Endothelial cell of umbilical vein (primary cell): ENCODE measurements around the gene SSX2IP. TPM values are rescaled to one million over a fixed set of nuclear protein-coding genes. Genes with fewer than 3 reads are reported as not detected.

Experiments
- BruUV-seq: library from RNA; stranded (reverse); fragments of 400-500 nt; replicated peaks from 2 replicates; lab custom pipeline; 2021; lab: Mats Ljungman, UMichigan
- CTCF ChIA-PET: fragments of 300-600, 350-600 bp; sonication (Branson Sonifier 250); formaldehyde crosslinking; loops from one replicate; lab custom pipeline; 2021; ENCODE audit warnings: antibody characterized with exemption, inconsistent platforms; lab: Charles Lee
- POLR2A ChIA-PET: fragments of 300-600, 350-600 bp; sonication (Branson Sonifier 250); formaldehyde crosslinking; loops from one replicate; lab custom pipeline; 2021; ENCODE audit warnings: antibody characterized with exemption, inconsistent platforms; lab: Charles Lee
- DNase-seq: peaks from one replicate; pipeline ENCODE4 v3.0.0-alpha.2; 2011; ENCODE audit warnings: low read depth, low spot score
- FAIRE-seq: peaks from 2 replicates; lab custom pipeline; 2011; peaks lifted over from hg19 to GRCh38; lab: Jason Lieb, UNC
- H2AFZ ChIP-seq: 2 replicates; pipeline ENCODE4 v1.6.0; 2012; ENCODE audit warnings: low read depth, low read length, control low read depth, inconsistent platforms
- H3K27ac ChIP-seq: 2 replicates; pipeline ENCODE4 v1.5.1; 2011; ENCODE audit warnings: low read depth, mild to moderate bottlenecking, control low read depth, low read length, moderate library complexity; ENCODE audit not compliant: insufficient read depth
- H3K27me3 ChIP-seq, 2 experiments: 2 replicates each; pipeline versions ENCODE4 v1.6.0 to v1.6.1; 2011; ENCODE audit warnings: low read length in 2 of 2, mixed read lengths in 1 of 2; ENCODE audit not compliant: control insufficient read depth in 2 of 2, insufficient read depth in 2 of 2
- H3K36me3 ChIP-seq, 2 experiments: 2 replicates in 1 of 2; 3 replicates in 1 of 2; pipeline ENCODE4 v1.5.1; 2011; ENCODE audit warnings: low read length in 2 of 2, mild to moderate bottlenecking in 1 of 2, moderate library complexity in 1 of 2; ENCODE audit not compliant: control insufficient read depth in 2 of 2, insufficient read depth in 2 of 2; ENCODE audit errors: extremely low read depth in 1 of 2
- H3K4me1 ChIP-seq: 3 replicates; pipeline ENCODE4 v1.5.1; 2011; ENCODE audit warnings: mild to moderate bottlenecking, low read length; ENCODE audit not compliant: control insufficient read depth, insufficient read depth; ENCODE audit errors: extremely low read depth
- H3K4me2 ChIP-seq: 2 replicates; pipeline ENCODE4 v1.6.1; 2011; ENCODE audit warnings: low read length, control low read depth, mixed read lengths; ENCODE audit not compliant: insufficient read depth
- H3K4me3 ChIP-seq, 3 experiments: fragments of 200-600 bp in 1 of 3; sonication (generic), shearing (Covaris generic) in 1 of 3; replicated peaks in 1 of 3; 2 replicates each; pipeline ENCODE4 v1.5.1; 2011 to 2016; ENCODE audit warnings: control low read depth in 3 of 3, low read length in 3 of 3, mild to moderate bottlenecking in 2 of 3, inconsistent platforms in 1 of 3, low read depth in 1 of 3, moderate library complexity in 1 of 3; ENCODE audit not compliant: insufficient read depth in 1 of 3
- H3K79me2 ChIP-seq: 2 replicates; pipeline ENCODE4 v1.6.0; 2012; ENCODE audit warnings: low read length, inconsistent platforms; ENCODE audit not compliant: control insufficient read depth, insufficient read depth
- H3K9ac ChIP-seq: replicated peaks from 2 replicates; pipeline ENCODE3; 2011; ENCODE audit warnings: low read length, control low read depth; ENCODE audit not compliant: insufficient read depth; ENCODE audit errors: extremely low read depth
- H3K9me1 ChIP-seq: replicated peaks from 3 replicates; pipeline ENCODE4 v1.6.0; 2011; ENCODE audit warnings: mild to moderate bottlenecking, low read length; ENCODE audit not compliant: control insufficient read depth, insufficient read depth; ENCODE audit errors: extremely low read depth
- H3K9me3 ChIP-seq: replicated peaks from 2 replicates; pipeline ENCODE4 v1.5.1; 2012; ENCODE audit warnings: low read length, inconsistent platforms; ENCODE audit not compliant: control insufficient read depth, insufficient read depth
- H4K20me1 ChIP-seq: replicated peaks from 2 replicates; pipeline ENCODE3; 2011; ENCODE audit warnings: mild to moderate bottlenecking, low read length; ENCODE audit not compliant: control insufficient read depth, insufficient read depth; ENCODE audit errors: extremely low read depth
- EZH2 ChIP-seq: IDR thresholded peaks from 2 replicates; pipeline ENCODE4 v1.6.1; 2012; ENCODE audit warnings: borderline replicate concordance, low read depth, mild to moderate bottlenecking, moderate library complexity, low read length, inconsistent platforms; ENCODE audit not compliant: severe bottlenecking
- FOS ChIP-seq: IDR thresholded peaks from 2 replicates; pipeline ENCODE4 v1.6.1; 2011; ENCODE audit warnings: mild to moderate bottlenecking, low read length, moderate library complexity, borderline replicate concordance; ENCODE audit not compliant: insufficient read depth
- GATA2 ChIP-seq: IDR thresholded peaks from 2 replicates; pipeline ENCODE4 v1.7.0; 2011; ENCODE audit warnings: low read depth, mild to moderate bottlenecking, moderate library complexity, mixed read lengths, low read length; ENCODE audit not compliant: insufficient read length, insufficient read depth
- JUN ChIP-seq: IDR thresholded peaks from 2 replicates; pipeline ENCODE4 v1.6.1; 2011; ENCODE audit warnings: borderline replicate concordance, low read depth; ENCODE audit not compliant: insufficient read length, insufficient read depth
- MYC ChIP-seq: IDR thresholded peaks from one replicate; pipeline ENCODE4 v1.6.1; 2011; ENCODE audit warnings: mild to moderate bottlenecking, low read depth, low read length
- POLR2A ChIP-seq: IDR thresholded peaks from 2 replicates; pipeline ENCODE4 v1.6.1; 2012; ENCODE audit warnings: low read depth, mild to moderate bottlenecking, control low read depth, low read length
- POLR2AphosphoS5 ChIP-seq: IDR thresholded peaks from 2 replicates; pipeline ENCODE4 v1.6.1; 2012; ENCODE audit warnings: low read depth, mild to moderate bottlenecking, control low read depth, low read length, moderate library complexity; ENCODE audit not compliant: insufficient read depth
- dilution Hi-C: fragments of 300-500 bp; cut with MboI; formaldehyde crosslinking; loops from one replicate; pipeline ENCODE4 v1.15.0; 2019; ENCODE audit warnings: low sequenced_read_pairs; ENCODE audit not compliant: extremely low pct_ligation_motif_present
- intact Hi-C: fragments of 100-400 bp; cut with micrococcal nuclease; formaldehyde crosslinking; loops from one replicate; pipeline ENCODE4 v1.10.0; 2022
- polyA plus RNA-seq, 4 experiments: library from polyadenylated mRNA; depleted of rRNA in 3 of 4; stranded (reverse) in 3 of 4; unstranded in 1 of 4; fragments of >200 nt; gene quantifications; 2 replicates each; pipeline versions ENCODE4 v1.2.1 to v1.2.3, GENCODE V29; 2011 to 2012; ENCODE audit warnings: missing spikeins in 1 of 4
- total RNA-seq: library from RNA; stranded (reverse); gene quantifications from 2 replicates; pipeline ENCODE4 v1.2.3, GENCODE V29; 2021
- TF ChIP-seq, protein P1 (sequence below), 2 donors: IDR thresholded peaks; 1 replicate in 1 of 2; 2 replicates in 1 of 2; pipeline ENCODE4 v1.5.1; 2011; ENCODE audit warnings: low read length in 2 of 2, mild to moderate bottlenecking in 2 of 2, moderate library complexity in 2 of 2, control low read depth in 1 of 2, inconsistent platforms in 1 of 2, low read depth in 1 of 2; ENCODE audit not compliant: insufficient read depth in 1 of 2; ENCODE audit errors: extremely low read depth in 1 of 2
- TF ChIP-seq, protein P2 (sequence below): IDR thresholded peaks from 2 replicates; pipeline ENCODE4 v1.6.1; 2011; ENCODE audit not compliant: insufficient read depth, insufficient read length

Gene SSX2IP
- total and polyA plus RNA-seq, 2 donors (not counting 3 experiments of a cell fraction or from before 2014, with no cell fraction given), result 0.77 to 8.4 TPM

DNA sequence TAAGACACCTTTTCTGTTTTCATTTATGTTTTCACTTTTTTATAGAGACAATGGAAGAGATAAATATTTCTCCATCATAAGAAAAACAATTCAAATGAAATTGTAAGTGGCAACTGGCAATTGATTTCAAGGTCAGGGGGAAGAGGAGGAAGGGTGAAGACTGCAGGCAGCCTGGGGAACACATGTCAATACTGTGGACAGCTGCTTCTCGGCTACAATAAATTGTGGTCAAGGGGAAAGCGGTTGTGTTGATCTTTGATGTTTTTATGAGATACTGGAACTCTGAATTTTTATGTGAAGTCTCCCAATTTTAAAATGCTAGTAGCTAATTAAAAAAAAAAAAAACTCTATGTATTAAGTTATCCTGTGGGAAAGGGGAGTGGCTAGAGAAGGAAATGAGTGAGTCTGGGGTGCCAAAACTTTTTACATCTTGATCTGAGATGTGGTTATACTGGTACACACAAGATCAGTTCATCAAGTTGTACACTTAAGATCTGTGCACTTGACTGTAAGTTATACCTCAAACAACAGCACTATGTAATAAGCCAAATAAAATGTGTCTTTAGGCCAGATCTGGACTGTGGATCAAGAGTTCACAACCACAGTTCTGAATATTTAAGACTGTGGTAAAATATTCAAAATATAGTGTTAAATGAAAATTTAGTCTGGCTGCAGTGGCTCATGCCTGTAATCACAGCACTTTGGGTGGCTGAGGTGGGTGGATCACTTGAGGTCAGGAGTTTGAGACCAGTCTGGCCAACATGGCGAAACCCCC lies 18.0 kb downstream of the SSX2IP start:
- TF ChIP-seq, protein P1, sequence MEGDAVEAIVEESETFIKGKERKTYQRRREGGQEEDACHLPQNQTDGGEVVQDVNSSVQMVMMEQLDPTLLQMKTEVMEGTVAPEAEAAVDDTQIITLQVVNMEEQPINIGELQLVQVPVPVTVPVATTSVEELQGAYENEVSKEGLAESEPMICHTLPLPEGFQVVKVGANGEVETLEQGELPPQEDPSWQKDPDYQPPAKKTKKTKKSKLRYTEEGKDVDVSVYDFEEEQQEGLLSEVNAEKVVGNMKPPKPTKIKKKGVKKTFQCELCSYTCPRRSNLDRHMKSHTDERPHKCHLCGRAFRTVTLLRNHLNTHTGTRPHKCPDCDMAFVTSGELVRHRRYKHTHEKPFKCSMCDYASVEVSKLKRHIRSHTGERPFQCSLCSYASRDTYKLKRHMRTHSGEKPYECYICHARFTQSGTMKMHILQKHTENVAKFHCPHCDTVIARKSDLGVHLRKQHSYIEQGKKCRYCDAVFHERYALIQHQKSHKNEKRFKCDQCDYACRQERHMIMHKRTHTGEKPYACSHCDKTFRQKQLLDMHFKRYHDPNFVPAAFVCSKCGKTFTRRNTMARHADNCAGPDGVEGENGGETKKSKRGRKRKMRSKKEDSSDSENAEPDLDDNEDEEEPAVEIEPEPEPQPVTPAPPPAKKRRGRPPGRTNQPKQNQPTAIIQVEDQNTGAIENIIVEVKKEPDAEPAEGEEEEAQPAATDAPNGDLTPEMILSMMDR (IDR thresholded peaks at IDR 0.05; ENCODE audit: extremely low read depth in 1 of 2, insufficient read depth in 1 of 2, low read depth in 1 of 2, low read length in 2 of 2), result no peak
- TF ChIP-seq MYC (no peak), GATA2 (no peak), FOS (no peak), EZH2 (no peak), POLR2AphosphoS5 (no peak), JUN (no peak), POLR2A (no peak)
- TF ChIP-seq, protein P2, sequence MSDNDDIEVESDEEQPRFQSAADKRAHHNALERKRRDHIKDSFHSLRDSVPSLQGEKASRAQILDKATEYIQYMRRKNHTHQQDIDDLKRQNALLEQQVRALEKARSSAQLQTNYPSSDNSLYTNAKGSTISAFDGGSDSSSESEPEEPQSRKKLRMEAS, result no peak
- H3K4me3 ChIP-seq, result no peak overlapping the region
- POLR2A ChIA-PET, result no interaction called here
- H3K79me2 ChIP-seq, result no peaks in the 10 kb centered on the region
- no TSS peak for BruUV-seq
- H3K36me3 ChIP-seq, result no peaks in the 10 kb centered on the region
- no peak overlapping the region for H3K4me2 ChIP-seq
- H3K4me1 ChIP-seq, result no peaks in the 10 kb centered on the region
- H3K9me1 ChIP-seq, result peaks cover 2% of the 10 kb centered on the region
- CTCF ChIA-PET, result interaction anchor here (1.6 kb wide), 1 partner anchor 100 kb away, joined by 3 read pairs; no protein-coding TSS in a partner anchor
- H3K27ac ChIP-seq, result no peak overlapping the region
- DNase-seq (no peak), FAIRE-seq (no peak)
- H3K27me3 ChIP-seq, result no peaks in the 10 kb centered on the region
- no peak overlapping the region for H3K9ac ChIP-seq
- intact Hi-C loops (no loop called here), dilution Hi-C loops (no loop called here)
- H4K20me1 ChIP-seq, result no peaks in the 10 kb centered on the region
- no peaks in the 10 kb centered on the region for H3K9me3 ChIP-seq
- H2AFZ ChIP-seq, result no peak overlapping the region
